ENCODE results near the gene MGP. TPM values are rescaled to one million over a fixed set of nuclear protein-coding genes. Genes with fewer than 3 reads are reported as not detected.

Gene MGP
- total and polyA plus RNA-seq, 2 of the 4 experiments (the other 2 are of a cell fraction): 1.4 to 2.7 TPM

- H3K4ac ChIP-seq (ENCODE audit: low read depth, low read length): no peak overlapping the region
- no peaks in the 10 kb centered on the region for H3K27me3 ChIP-seq (ENCODE audit: control insufficient read depth, insufficient read depth, low read length)
- no peak overlapping the region for H4K8ac ChIP-seq (ENCODE audit: low read depth in 2 of 2, low read length in 2 of 2)
- H3K27ac ChIP-seq (ENCODE audit: insufficient read depth, low read length): no peak overlapping the region
- intact Hi-C loops (cut with micrococcal nuclease): no loop called here
- no peak overlapping the region for H2AK5ac ChIP-seq (ENCODE audit: low read depth, low read length)
- H2AK9ac ChIP-seq (replicated peaks; ENCODE audit: low read depth, low read length, poor library complexity): no peak overlapping the region
- no peak overlapping the region for H3K4me3 ChIP-seq (ENCODE audit: insufficient read depth, low read depth, low read length)
- H4K20me1 ChIP-seq (ENCODE audit: insufficient read depth, low read length): no peaks in the 10 kb centered on the region
- no TSS peak for BruUV-seq (replicated peaks)
- no peaks in the 10 kb centered on the region for H3K4me1 ChIP-seq (ENCODE audit: control insufficient read depth, insufficient read depth, low read length)
- H3K9me3 ChIP-seq (ENCODE audit: control insufficient read depth, insufficient read depth, low read length): no peaks in the 10 kb centered on the region; the same call in 1 of the 2 replicates
- no peak overlapping the region for H3K4me2 ChIP-seq (ENCODE audit: low read depth, low read length)
- no peak overlapping the region for H3K23ac ChIP-seq (ENCODE audit: low read depth, low read length)
- H2BK15ac ChIP-seq (ENCODE audit: low read depth, low read length): no peak overlapping the region
- ChIA-PET POLR2A (ENCODE audit: unreplicated experiment) (no interaction called here), CTCF (interaction anchor here (1.1 kb wide), 1 partner anchor 9 kb away, joined by 5 read pairs; no protein-coding TSS in a partner anchor)
- H3K14ac ChIP-seq (replicated peaks; ENCODE audit: low read depth, low read length): no peak overlapping the region
- H4K91ac ChIP-seq (ENCODE audit: insufficient read depth, low read depth, low read length): no peak overlapping the region
- no peak overlapping the region for H3K9ac ChIP-seq (ENCODE audit: low read depth, low read length)
- no peak for TF ChIP-seq MAFK (IDR thresholded peaks at IDR 0.05; ENCODE audit: low read depth, low read length)
- TF ChIP-seq CHD1 (IDR thresholded peaks at IDR 0.05; ENCODE audit: low read depth, low read length): no peak
- TF ChIP-seq ELK1 (IDR thresholded peaks at IDR 0.05; ENCODE audit: borderline replicate concordance, low read depth, low read length): no peak
- TF ChIP-seq MAZ (IDR thresholded peaks at IDR 0.05; ENCODE audit: borderline replicate concordance, low read depth, low read length): no peak
- TF ChIP-seq CTCF (conservative IDR thresholded peaks at IDR 0.05; ENCODE audit: low read depth, low read length): no peak
- no peak for TF ChIP-seq FOS (IDR thresholded peaks at IDR 0.05; ENCODE audit: low read depth, low read length)
- no peak for TF ChIP-seq MXI1 (IDR thresholded peaks at IDR 0.05; ENCODE audit: borderline replicate concordance, low read depth, low read length)
- no peak for TF ChIP-seq RCOR1 (IDR thresholded peaks at IDR 0.05; ENCODE audit: insufficient replicate concordance, low read length)
- TF ChIP-seq CEBPB (IDR thresholded peaks at IDR 0.05; ENCODE audit: low read depth, low read length): no peak
- no peak for TF ChIP-seq USF2 (IDR thresholded peaks at IDR 0.05; ENCODE audit: low read depth, low read length)
- TF ChIP-seq POLR2A (IDR thresholded peaks at IDR 0.05; ENCODE audit: low read depth, low read length): no peak
- no peak for TF ChIP-seq SMC3 (IDR thresholded peaks at IDR 0.05; ENCODE audit: low read depth, low read length)
- no peak for TF ChIP-seq RFX5 (IDR thresholded peaks at IDR 0.05; ENCODE audit: low read depth, low read length)
- no peak overlapping the region for H2BK20ac ChIP-seq (ENCODE audit: low read depth, low read length)
- H4K5ac ChIP-seq (ENCODE audit: low read depth, low read length): no peak overlapping the region
- no peak overlapping the region for H2AFZ ChIP-seq (replicated peaks; ENCODE audit: low read length, poor library complexity)
- dilution Hi-C loops (cut with HindIII; ENCODE audit: low sequenced_read_pairs, unreplicated experiment): no loop called here
- in situ Hi-C loops (cut with MboI; ENCODE audit: low sequenced_read_pairs): no loop called here
- no peak overlapping the region for H3K18ac ChIP-seq (ENCODE audit: low read depth, low read length)
- H3K36me3 ChIP-seq (ENCODE audit: control insufficient read depth, insufficient read depth, low read length): no peaks in the 10 kb centered on the region
- no peak overlapping the region for H2BK5ac ChIP-seq (ENCODE audit: low read depth, low read length, poor library complexity, severe bottlenecking)
- no peaks in the 10 kb centered on the region for H3K79me1 ChIP-seq (ENCODE audit: low read depth in 1 of 2, low read length in 2 of 2)
- H3K56ac ChIP-seq (ENCODE audit: extremely low read depth, insufficient read depth, low read length): no peak overlapping the region
- no peaks in the 10 kb centered on the region for H3K9me1 ChIP-seq (ENCODE audit: insufficient read depth, low read length)
- ATAC-seq (ENCODE audit: low read depth) (no peak), DNase-seq (no peak)
- no peak overlapping the region for H2BK120ac ChIP-seq (ENCODE audit: low read depth, low read length)
Measured at GRCh38 chr12:14860490-14860889, 25.2 kb downstream of the MGP start.

All from IMR-90 (cell line).